HG03439 (cell line): ENCODE results near the gene PPP1R37.
A peak's percentile ranks its signal among the peaks of the same experiment; 100 is the strongest.

Experiments
- ATAC-seq: cut with Tn5 transposase; IDR thresholded peaks from one replicate; pipeline ENCODE4 v1.9.1; 2021; ENCODE audit warnings: mild to moderate bottlenecking, moderate library complexity; ENCODE audit not compliant: unreplicated experiment

PPP1R37 gene

GRCh38 chr19:45135176-45135885 lies 42.4 kb downstream of the PPP1R37 start:
- ATAC-seq = no peak

DNA sequence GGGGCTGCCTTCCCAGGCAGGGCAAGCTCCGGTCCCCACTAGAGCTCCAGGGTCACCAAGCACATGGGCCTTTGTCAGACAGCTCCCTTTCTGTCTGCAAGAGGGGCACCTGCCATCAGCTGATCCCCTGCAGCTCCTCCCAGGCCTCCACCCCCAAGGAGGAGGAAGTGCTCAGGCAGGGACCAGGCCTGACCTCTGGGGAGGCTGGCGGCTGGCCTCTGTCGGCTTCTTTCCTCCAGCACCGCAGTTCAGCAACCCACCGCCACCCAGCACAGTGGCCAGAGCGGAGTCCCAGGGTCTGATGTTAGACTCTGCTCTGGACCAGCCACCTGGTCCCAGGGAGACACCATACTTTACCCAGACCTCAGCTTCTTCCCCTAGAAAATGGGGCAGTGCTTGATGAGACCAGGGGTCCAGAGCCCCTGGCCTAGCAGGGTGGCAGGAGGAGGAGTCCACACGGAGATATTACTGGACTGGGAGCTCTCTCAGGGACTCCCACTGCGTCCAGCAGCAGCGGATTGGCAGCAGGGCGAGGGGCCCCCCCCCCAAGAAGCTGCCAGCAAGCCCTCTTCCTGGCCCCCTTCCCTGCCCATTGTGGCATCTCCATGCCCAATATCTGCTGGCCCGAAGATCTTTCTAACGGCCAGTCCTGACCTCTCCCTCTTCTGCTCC lies 43.7 kb downstream of the PPP1R37 start:
- ATAC-seq = no peak

- ATAC-seq = peak; percentile 67
Observed at GRCh38 chr19:45137179-45137761, 44.3 kb downstream of the PPP1R37 start.

DNA sequence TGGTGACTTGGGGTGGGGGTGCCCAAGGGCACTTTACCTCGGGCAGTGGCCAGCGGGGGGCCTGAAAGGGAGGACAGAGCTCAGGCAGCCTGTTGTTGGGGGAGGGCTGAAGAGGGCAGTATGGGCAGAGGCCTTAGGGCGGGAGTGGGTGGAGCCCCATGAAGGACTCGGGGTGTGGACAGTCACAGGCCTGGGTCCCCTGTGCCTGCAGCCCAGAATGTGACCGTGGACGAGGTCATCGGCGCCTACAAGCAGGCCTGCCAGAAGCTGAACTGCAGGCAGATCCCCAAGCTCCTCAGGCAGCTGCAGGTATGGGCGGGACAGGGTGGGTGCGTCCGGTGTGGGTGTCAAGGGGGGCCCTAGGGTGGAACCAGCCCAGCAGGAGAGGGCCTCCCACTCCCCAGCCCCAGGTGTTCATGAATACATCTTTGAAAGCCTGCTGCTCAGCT lies 45.3 kb downstream of the PPP1R37 start:
- no peak for ATAC-seq

- ATAC-seq = no peak
Observed at GRCh38 chr19:45139286-45140143, 46.5 kb downstream of the PPP1R37 start.

DNA sequence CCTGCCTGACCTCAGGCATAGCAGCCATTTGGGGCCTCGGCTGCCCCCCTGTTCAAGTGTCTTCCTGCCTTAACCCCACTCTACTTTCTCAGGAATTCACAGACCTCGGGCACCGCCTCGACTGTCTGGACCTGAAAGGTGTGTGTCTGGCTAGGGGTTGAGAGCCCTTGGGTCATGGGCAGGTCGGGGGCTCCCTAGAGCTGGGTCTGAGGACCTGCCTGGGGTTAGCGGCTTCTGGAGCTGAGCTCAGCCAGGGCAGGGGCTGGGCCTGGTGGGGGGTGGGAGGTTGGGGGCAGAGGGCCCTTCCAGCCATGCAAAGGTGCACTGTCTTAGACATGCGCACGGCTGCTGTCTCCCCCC lies 47.1 kb downstream of the PPP1R37 start:
- ATAC-seq = no peak

- ATAC-seq = no peak
Observed at GRCh38 chr19:45140533-45140932, 47.6 kb downstream of the PPP1R37 start.

GRCh38 chr19:45141203-45141900 lies 48.4 kb downstream of the PPP1R37 start:
- no peak for ATAC-seq

DNA sequence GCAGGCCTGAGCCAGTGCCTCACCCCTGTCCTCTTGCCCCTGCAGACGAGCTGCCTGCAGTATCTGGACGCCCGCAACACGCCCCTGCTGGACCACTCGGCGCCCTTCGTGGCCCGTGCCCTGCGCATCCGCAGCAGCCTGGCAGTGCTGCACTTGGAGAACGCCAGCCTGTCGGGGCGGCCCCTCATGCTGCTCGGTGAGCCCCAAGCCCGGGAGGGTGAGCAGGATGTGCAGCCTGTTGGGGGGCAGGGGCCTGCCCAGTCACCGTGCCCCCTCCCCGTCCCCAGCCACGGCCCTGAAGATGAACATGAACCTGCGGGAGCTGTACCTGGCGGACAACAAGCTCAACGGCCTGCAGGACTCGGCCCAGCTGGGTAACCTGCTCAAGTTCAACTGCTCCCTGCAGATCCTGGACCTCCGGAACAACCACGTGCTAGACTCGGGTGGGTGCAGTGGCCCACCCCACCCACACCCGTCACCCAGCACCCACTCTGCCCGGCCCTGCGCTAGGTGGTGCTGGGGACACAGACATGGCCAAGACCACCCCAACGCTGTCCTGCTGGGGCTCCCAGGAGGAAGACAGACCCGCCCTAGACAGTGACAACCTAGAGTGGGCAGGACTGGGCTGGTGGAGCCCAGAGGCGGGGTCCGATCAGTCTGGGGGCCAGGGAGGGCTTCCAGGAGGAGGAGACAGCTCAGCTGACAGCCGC lies 49.2 kb downstream of the PPP1R37 start:
- no peak for ATAC-seq

- ATAC-seq = no peak
Observed at GRCh38 chr19:45142726-45143110, 49.7 kb downstream of the PPP1R37 start.

DNA sequence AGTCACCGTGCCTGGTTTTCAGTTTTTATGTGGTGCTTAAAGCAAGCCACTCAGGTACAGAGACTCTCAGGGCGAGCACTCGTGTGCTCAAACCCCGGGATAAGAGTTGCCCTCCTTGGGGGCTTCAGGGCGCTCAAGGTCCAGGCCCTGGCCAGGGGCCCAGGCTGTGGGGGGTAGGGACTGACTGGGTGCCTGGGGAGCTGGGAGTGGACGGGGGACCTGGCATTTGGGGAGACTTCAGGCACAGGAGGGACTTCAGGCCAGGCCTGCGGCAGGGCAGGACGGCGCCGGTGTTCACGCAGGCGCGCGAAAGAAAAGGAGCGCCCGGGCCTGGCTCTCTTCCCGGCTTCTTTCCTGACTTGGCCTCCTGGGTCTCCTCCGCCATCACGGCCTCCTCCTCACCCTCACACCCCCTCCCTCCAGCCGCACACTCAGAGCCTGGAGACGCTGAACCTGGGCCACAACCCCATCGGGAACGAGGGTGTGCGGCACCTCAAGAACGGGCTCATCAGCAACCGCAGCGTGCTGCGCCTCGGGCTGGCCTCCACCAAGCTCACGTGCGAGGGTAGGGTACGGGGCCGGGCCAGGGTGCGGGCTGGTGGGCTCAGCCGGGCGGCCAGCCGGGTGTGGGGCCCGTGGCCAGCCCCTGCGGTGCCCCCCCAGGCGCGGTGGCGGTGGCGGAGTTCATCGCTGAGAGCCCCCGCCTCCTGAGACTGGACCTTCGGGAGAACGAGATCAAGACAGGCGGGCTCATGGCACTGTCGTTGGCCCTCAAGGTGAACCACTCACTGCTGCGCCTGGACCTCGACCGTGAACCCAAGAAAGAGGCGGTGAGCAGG lies 51.7 kb downstream of the PPP1R37 start:
- ATAC-seq = no peak

DNA sequence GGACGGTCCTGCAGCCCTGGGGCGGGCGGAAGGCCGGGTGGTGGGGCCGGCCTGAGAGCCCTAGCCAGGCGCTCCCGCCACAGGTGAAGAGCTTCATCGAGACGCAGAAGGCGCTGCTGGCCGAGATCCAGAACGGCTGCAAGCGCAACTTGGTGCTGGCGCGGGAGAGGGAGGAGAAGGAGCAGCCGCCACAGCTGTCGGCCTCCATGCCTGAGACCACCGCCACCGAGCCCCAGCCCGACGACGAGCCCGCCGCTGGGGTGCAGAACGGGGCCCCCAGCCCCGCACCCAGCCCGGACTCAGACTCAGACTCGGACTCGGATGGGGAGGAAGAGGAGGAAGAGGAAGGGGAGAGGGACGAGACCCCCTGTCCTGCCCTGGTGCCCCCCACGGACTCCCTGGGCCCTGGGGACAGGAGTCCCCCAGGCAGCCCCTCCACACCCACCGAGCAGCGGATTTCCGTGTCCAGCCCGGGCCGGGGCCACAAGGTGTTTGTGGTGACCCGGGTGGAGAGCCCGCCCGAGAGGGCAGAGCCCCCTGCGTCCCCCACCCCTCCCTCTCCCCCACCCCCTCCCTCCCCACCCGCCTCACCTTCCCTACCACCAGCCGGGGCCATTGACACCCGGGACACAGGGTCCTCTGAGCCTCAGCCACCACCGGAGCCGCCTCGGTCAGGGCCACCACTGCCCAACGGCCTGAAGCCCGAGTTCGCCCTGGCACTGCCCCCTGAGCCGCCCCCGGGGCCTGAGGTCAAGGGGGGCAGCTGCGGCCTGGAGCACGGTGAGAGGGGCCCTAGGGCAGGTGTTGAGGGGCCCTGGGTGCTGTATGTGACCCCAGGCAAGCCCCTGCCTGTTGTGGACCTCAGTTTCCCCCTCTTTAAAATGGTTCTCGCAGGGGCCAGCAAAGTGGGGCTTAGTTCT lies 52.6 kb downstream of the PPP1R37 start:
- ATAC-seq = no peak

DNA sequence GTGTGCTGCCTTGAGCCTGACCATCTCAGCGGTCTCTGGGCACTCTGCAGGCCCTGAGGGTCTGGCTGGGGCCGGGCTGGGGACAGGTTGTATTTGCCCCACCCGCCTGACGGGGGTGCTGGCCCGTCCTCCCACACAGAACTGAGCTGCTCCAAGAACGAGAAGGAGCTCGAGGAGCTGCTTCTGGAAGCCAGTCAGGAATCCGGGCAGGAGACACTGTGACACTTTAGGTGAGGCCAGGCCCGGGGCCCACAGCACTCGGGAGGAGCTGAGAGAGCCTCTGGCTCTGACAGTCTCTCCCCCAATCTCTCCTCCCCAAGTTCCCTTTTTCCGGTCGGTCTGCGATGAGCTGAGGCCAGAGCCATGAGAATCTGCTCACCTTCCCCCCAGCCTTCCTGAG lies 53.3 kb downstream of the PPP1R37 start:
- no peak for ATAC-seq

DNA sequence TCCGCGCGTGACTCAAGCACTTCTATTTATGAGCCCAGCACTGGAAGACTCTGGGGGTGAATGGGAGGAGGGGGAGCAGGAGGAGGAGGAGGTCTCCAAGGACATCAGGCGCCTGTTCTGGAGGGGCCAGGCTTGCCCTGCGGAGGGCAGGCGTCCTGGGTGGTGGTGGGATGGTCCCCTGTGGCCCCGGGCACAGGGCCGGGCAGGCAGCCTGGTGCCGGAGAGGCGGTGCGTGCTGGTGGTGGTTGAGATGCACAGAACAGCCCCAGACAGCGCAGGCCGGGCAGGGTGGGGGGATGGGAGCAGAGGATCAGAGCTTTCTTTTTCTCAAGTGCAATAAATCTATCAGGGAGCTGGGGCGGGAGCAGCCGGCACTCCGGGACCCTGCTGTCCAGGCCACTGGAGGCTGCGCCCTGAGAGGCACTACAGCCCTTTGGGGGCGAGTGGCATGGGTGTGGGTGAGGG lies 53.8 kb downstream of the PPP1R37 start:
- ATAC-seq = no peak

DNA sequence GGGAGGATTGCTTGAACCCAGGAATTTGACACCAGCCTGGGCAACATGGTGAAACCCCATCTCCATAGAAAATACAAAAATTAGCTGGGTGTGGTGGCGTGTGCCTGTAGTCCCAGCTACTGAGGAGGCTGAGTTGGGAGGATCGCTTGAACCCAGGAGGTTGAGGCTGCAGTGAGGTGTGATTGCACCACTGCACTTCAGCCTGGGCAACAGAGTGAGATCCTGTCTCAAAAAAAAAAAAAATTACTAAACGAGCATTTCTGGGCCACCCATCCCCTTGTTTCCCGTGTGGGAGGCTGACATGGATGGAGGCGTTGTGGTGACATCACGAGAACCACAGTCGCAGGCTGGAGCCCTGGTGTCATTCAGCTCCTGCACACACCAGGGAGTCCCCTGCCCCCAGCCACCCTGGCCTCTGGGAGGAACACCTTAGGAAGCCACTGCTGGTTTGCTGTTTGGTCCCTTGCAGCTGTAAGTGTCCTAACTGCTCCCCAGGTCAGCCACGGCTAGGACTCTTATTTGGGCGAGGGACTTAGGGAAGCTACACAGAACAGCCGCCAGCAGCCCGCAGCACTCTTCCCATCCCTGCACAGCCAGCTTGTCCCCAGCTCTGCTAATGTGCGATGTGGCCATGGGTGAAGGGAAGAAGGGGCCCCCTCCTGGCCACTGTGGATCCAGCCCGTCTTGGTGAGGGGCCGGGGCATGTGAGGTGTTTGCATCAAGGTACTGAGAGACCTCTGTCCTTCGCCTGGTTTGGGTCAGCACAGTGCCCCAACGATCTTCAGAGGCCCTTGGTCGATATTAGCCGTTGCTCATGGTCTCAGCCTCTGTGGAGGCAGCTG lies 55.1 kb downstream of the PPP1R37 start:
- ATAC-seq = no peak

DNA sequence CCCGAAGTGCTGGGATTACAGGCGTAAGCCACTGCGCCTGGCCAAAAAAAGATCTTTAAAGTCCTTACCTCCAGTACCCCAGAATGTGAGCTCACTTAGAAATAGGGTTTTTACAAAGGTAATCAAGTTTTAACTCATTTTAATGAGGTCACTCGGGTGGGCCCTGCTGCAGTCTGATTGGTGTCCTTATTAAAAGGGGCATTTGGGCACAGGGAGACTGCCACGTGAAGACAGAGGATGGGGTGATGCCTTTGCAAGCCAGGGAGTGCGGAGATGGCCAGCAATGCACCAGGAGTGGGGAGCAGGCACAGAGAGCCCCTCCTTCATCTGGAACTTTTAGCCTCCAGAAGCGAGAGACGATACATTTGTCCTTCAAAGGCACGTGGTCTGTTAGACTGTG lies 56.1 kb downstream of the PPP1R37 start:
- no peak for ATAC-seq

DNA sequence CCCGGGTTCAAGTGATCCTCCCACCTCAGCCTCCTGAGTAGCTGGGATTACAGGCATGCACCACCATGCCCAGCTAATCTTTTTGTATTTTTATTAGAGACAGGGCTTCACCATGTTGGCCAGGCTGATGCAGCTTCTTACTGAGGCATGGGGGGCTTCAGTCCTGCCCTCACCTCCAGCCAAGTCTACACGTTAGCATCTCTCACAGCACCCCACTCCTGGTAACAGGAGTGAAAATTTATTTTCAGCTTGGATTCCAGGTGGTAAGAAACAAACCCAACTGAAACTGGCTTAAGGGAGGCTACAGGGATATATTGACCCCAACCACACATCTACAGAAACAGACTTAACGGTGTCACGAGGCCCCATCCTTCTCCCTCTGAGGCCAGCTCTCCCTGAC lies 57.2 kb downstream of the PPP1R37 start:
- no peak for ATAC-seq
